GM23338 (cell line): ENCODE measurements around the gene IMPDH1. TPM values are rescaled to one million over a fixed set of nuclear protein-coding genes. Genes with fewer than 3 reads are reported as not detected.

Experiments
- ATAC-seq: fragments of 200-7000 bp; cut with Tn5 transposase; 3 replicates; pipeline ENCODE4 v1.9.1; 2020
- DNase-seq: peaks from one replicate; pipeline ENCODE4 v3.0.0-alpha.2; 2015; ENCODE audit warnings: low spot score
- H2AFZ ChIP-seq: fragments of 200-600 bp; sonication (generic); 2 replicates; pipeline ENCODE4 v1.8.0; 2016; ENCODE audit warnings: antibody characterized with exemption, mild to moderate bottlenecking, moderate library complexity
- H3F3A ChIP-seq: fragments of 200-600 bp; sonication (generic); replicated peaks from 2 replicates; pipeline ENCODE4 v1.8.0; 2017; ENCODE audit warnings: antibody characterized with exemption, mixed run types, low read depth
- H3K27ac ChIP-seq: fragments of 200-600 bp; sonication (generic); 2 replicates; pipeline ENCODE4 v1.6.1; 2016; ENCODE audit warnings: low read depth
- H3K27me3 ChIP-seq: fragments of 200-600 bp; sonication (generic); 2 replicates; pipeline ENCODE4 v1.8.0; 2016; ENCODE audit warnings: mild to moderate bottlenecking, mixed run types, moderate library complexity; ENCODE audit not compliant: insufficient read depth
- H3K36me3 ChIP-seq: fragments of 200-600 bp; sonication (generic); 2 replicates; pipeline ENCODE4 v1.8.0; 2016; ENCODE audit warnings: mild to moderate bottlenecking; ENCODE audit not compliant: insufficient read depth
- H3K4me1 ChIP-seq: fragments of 200-600 bp; sonication (generic); 2 replicates; pipeline ENCODE4 v1.8.0; 2016; ENCODE audit warnings: mild to moderate bottlenecking, moderate library complexity; ENCODE audit not compliant: insufficient read depth
- H3K4me2 ChIP-seq: fragments of 200-600 bp; sonication (generic); 2 replicates; pipeline ENCODE4 v1.7.1; 2017; ENCODE audit warnings: mixed run types
- H3K4me3 ChIP-seq: fragments of 200-600 bp; sonication (generic); 2 replicates; pipeline ENCODE4 v1.6.1; 2016; ENCODE audit warnings: mixed run types
- H3K79me2 ChIP-seq: fragments of 200-600 bp; sonication (generic); replicated peaks from 2 replicates; pipeline ENCODE4 v1.8.0; 2017; ENCODE audit warnings: mild to moderate bottlenecking; ENCODE audit not compliant: insufficient read depth
- H3K9me2 ChIP-seq: fragments of 200-600 bp; sonication (generic); 2 replicates; pipeline ENCODE4 v1.8.0; 2017; ENCODE audit not compliant: insufficient read depth
- H4K20me1 ChIP-seq: fragments of 200-600 bp; sonication (generic); replicated peaks from 2 replicates; pipeline ENCODE4 v1.8.0; 2017; ENCODE audit warnings: mild to moderate bottlenecking; ENCODE audit not compliant: insufficient read depth
- H3K27ac Mint-ChIP-seq: 2 replicates; pipeline ENCODE4 v1.8.0; 2020; ENCODE audit warnings: inconsistent platforms, mild to moderate bottlenecking, moderate library complexity, mixed read lengths
- H3K27me3 Mint-ChIP-seq: 3 replicates; pipeline ENCODE4 v1.8.0; 2022; ENCODE audit warnings: low read depth, mild to moderate bottlenecking, moderate library complexity, mixed read lengths, inconsistent platforms; ENCODE audit not compliant: insufficient read depth, poor library complexity
- H3K36me3 Mint-ChIP-seq: 3 replicates; pipeline ENCODE4 v1.8.0; 2021; ENCODE audit warnings: low read depth, mild to moderate bottlenecking, inconsistent platforms, moderate library complexity, mixed read lengths
- H3K4me1 Mint-ChIP-seq: 3 replicates; pipeline ENCODE4 v1.8.0; 2020; ENCODE audit warnings: mild to moderate bottlenecking, inconsistent platforms, mixed read lengths
- H3K4me3 Mint-ChIP-seq: 3 replicates; pipeline ENCODE4 v1.8.0; 2021; ENCODE audit warnings: moderate library complexity, mild to moderate bottlenecking, inconsistent platforms, mixed read lengths
- H3K9me3 Mint-ChIP-seq: 3 replicates; pipeline ENCODE4 v1.8.0; 2020; ENCODE audit warnings: moderate library complexity, mild to moderate bottlenecking, inconsistent platforms, mixed read lengths
- CREB1 ChIP-seq: fragments of 250-450 bp; sonication (Bioruptor Pico); IDR thresholded peaks from 2 replicates; pipeline ENCODE4 v1.5.0; 2020; ENCODE audit warnings: low read depth, mild to moderate bottlenecking, moderate library complexity
- CTCF ChIP-seq, 2 experiments: fragments of 200-600 bp in 1 of 2; sonication (generic) in 1 of 2; conservative IDR thresholded peaks; 2 replicates each; pipeline versions ENCODE4 v1.5.1 to v1.6.1; 2016 to 2017; ENCODE audit warnings: antibody characterized with exemption in 2 of 2, low read depth in 2 of 2, mild to moderate bottlenecking in 2 of 2, moderate library complexity in 1 of 2
- ETS1 ChIP-seq: IDR thresholded peaks from 2 replicates; pipeline ENCODE4 v1.6.1; 2016; ENCODE audit warnings: antibody characterized with exemption
- EZH2phosphoT487 ChIP-seq: fragments of 200-600 bp; sonication (generic); IDR thresholded peaks from one replicate; pipeline ENCODE4 v1.8.1; 2018; ENCODE audit warnings: antibody characterized with exemption; ENCODE audit not compliant: unreplicated experiment
- JUNB ChIP-seq: IDR thresholded peaks from one replicate; pipeline ENCODE4 v1.6.1; 2016; ENCODE audit warnings: antibody characterized with exemption; ENCODE audit not compliant: unreplicated experiment
- NANOG ChIP-seq: IDR thresholded peaks from 2 replicates; pipeline ENCODE4 v1.6.1; 2016; ENCODE audit warnings: antibody characterized with exemption, borderline replicate concordance
- POLR2AphosphoS5 ChIP-seq: IDR thresholded peaks from 2 replicates; pipeline ENCODE4 v1.6.1; 2016; ENCODE audit warnings: antibody characterized with exemption, low read depth
- STAT1 ChIP-seq: IDR thresholded peaks from one replicate; pipeline ENCODE4 v1.6.1; 2016; ENCODE audit warnings: antibody characterized with exemption; ENCODE audit not compliant: unreplicated experiment
- ZNF114 ChIP-seq: fragments of 250-450 bp; sonication (Bioruptor Pico); IDR thresholded peaks from 2 replicates; pipeline ENCODE4 v1.5.0; 2020; ENCODE audit warnings: mild to moderate bottlenecking, moderate library complexity
- polyA plus RNA-seq: library from polyadenylated mRNA; unstranded; fragments of >200 nt; fragmentation: Nextera tagmentation; extraction: Ambion mirVana; gene quantifications from 2 replicates; pipeline ENCODE4 v1.2.1, GENCODE V29; 2016
- total RNA-seq: library from RNA; depleted of rRNA; stranded (reverse); fragments of >200 nt; shearing (Covaris generic); gene quantifications from 2 replicates; pipeline ENCODE4 v1.2.3, GENCODE V29; 2014

The IMPDH1 gene
- total and polyA plus RNA-seq, 2 experiments from 2014 or later, result 16.4 to 48.3 TPM

GRCh38 chr7:128442356-128442755 lies 32.6 kb upstream of the IMPDH1 start:
- Histone ChIP-seq H4K20me1 (no peaks in the 10 kb centered on the region), H3K4me3 (no peak overlapping the region), H3K9me2 (no peaks in the 10 kb centered on the region), H3K4me1 (no peaks in the 10 kb centered on the region), H3F3A (no peaks in the 10 kb centered on the region), H2AFZ (no peak overlapping the region), H3K79me2 (no peaks in the 10 kb centered on the region), H3K27me3 (no peaks in the 10 kb centered on the region), H3K27ac (no peak overlapping the region), H3K36me3 (no peaks in the 10 kb centered on the region), H3K4me2 (no peak overlapping the region)
- Mint-ChIP-seq H3K27ac (no peak overlapping the region), H3K36me3 (no peaks in the 10 kb centered on the region), H3K9me3 (no peaks in the 10 kb centered on the region), H3K4me3 (no peak overlapping the region), H3K4me1 (peaks cover 4% of the 10 kb centered on the region; the same call in 2 of the 3 replicates), H3K27me3 (no peaks in the 10 kb centered on the region)
- TF ChIP-seq CTCF (conservative IDR thresholded peaks at IDR 0.05; ENCODE audit: low read depth in 2 of 2), result no peak
- no peak for TF ChIP-seq NANOG
- no peak for TF ChIP-seq EZH2phosphoT487
- no peak for TF ChIP-seq STAT1
- ATAC-seq, result no peak
- DNase-seq, result no peak

GRCh38 chr7:128437426-128438332 lies 27.9 kb upstream of the IMPDH1 start:
- DNase-seq, result no peak
- no peak overlapping the region for H3K4me3 Mint-ChIP-seq
- TF ChIP-seq CREB1 (CRISPR knock-in tag), result no peak
- no peak for TF ChIP-seq ETS1
- no peak for TF ChIP-seq POLR2AphosphoS5
- no peak for TF ChIP-seq ZNF114
- no peak for TF ChIP-seq CTCF (conservative IDR thresholded peaks at IDR 0.05; ENCODE audit: low read depth in 2 of 2)
- TF ChIP-seq NANOG, result no peak
- no peak for TF ChIP-seq JUNB

More at GRCh38 chr7:128437426-128438332, 27.9 kb upstream of the IMPDH1 start:
- Histone ChIP-seq H4K20me1 (no peaks in the 10 kb centered on the region), H3K36me3 (no peaks in the 10 kb centered on the region), H3K27ac (no peak overlapping the region), H3K27me3 (no peaks in the 10 kb centered on the region), H3K4me1 (peaks cover 9% of the 10 kb centered on the region; the same call in 1 of the 2 replicates), H3K79me2 (no peaks in the 10 kb centered on the region), H3K9me2 (no peaks in the 10 kb centered on the region), H3K4me2 (no peak overlapping the region), H3F3A (no peaks in the 10 kb centered on the region), H3K4me3 (no peak overlapping the region), H2AFZ (no peak overlapping the region)
- no peak overlapping the region for H3K27ac Mint-ChIP-seq
- peaks cover 12% of the 10 kb centered on the region for H3K4me1 Mint-ChIP-seq
- no peaks in the 10 kb centered on the region for H3K9me3 Mint-ChIP-seq
- H3K36me3 Mint-ChIP-seq, result no peaks in the 10 kb centered on the region
- no peaks in the 10 kb centered on the region for H3K27me3 Mint-ChIP-seq
- ATAC-seq, result no peak
